ENCODE measurements around the gene NUDT16. TPM values are rescaled to one million over a fixed set of nuclear protein-coding genes. Genes with fewer than 3 reads are reported as not detected.

The NUDT16 gene
- total RNA-seq, 1 donor from 2014 or later: 12.8 TPM

GRCh38 chr3:131396170-131396569 is 14.6 kb downstream of the NUDT16 start:
- TF ChIP-seq, protein P1, sequence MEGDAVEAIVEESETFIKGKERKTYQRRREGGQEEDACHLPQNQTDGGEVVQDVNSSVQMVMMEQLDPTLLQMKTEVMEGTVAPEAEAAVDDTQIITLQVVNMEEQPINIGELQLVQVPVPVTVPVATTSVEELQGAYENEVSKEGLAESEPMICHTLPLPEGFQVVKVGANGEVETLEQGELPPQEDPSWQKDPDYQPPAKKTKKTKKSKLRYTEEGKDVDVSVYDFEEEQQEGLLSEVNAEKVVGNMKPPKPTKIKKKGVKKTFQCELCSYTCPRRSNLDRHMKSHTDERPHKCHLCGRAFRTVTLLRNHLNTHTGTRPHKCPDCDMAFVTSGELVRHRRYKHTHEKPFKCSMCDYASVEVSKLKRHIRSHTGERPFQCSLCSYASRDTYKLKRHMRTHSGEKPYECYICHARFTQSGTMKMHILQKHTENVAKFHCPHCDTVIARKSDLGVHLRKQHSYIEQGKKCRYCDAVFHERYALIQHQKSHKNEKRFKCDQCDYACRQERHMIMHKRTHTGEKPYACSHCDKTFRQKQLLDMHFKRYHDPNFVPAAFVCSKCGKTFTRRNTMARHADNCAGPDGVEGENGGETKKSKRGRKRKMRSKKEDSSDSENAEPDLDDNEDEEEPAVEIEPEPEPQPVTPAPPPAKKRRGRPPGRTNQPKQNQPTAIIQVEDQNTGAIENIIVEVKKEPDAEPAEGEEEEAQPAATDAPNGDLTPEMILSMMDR (conservative IDR thresholded peaks at IDR 0.05; ENCODE audit: low read depth, low read length): no peak

DNA sequence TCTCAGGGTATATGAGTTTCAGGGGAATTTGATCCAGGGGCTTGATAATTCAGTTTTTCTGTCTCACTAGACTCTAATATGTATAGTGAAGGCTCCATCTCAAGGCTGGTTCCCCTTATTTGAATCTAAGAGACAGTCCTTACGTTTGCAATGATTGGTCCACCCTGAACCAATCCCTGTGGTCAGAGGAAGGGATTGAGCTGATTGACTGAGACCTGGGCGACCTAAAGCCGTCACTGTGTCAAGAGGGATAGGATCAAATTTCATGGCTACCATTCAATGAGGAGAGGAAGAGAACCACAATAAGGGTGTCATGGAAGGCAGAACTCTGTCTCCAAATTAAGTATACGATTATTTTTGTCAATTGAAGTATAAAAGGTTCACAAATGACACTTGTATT is 16.3 kb downstream of the NUDT16 start:
- TF ChIP-seq, protein P1 (conservative IDR thresholded peaks at IDR 0.05; ENCODE audit: low read depth, low read length): no peak
- H3K4me3 ChIP-seq (ENCODE audit: low read depth, low read length): no peak overlapping the region
- DNase-seq (ENCODE audit: low read depth): no peak

More at GRCh38 chr3:131396170-131396569, 14.6 kb downstream of the NUDT16 start:
- H3K4me3 ChIP-seq (ENCODE audit: low read depth, low read length): no peak overlapping the region
- DNase-seq (ENCODE audit: low read depth): no peak

- TF ChIP-seq, protein P1 (conservative IDR thresholded peaks at IDR 0.05; ENCODE audit: low read depth, low read length): no peak
- DNase-seq (ENCODE audit: low read depth): no peak
- no peak overlapping the region for H3K4me3 ChIP-seq (ENCODE audit: low read depth, low read length)
Measured at GRCh38 chr3:131401978-131402377, 20.4 kb downstream of the NUDT16 start.

GRCh38 chr3:131402391-131403039 is 20.9 kb downstream of the NUDT16 start:
- TF ChIP-seq, protein P1 (conservative IDR thresholded peaks at IDR 0.05; ENCODE audit: low read depth, low read length): no peak
- no peak overlapping the region for H3K4me3 ChIP-seq (ENCODE audit: low read depth, low read length)
- DNase-seq (ENCODE audit: low read depth): no peak

DNA sequence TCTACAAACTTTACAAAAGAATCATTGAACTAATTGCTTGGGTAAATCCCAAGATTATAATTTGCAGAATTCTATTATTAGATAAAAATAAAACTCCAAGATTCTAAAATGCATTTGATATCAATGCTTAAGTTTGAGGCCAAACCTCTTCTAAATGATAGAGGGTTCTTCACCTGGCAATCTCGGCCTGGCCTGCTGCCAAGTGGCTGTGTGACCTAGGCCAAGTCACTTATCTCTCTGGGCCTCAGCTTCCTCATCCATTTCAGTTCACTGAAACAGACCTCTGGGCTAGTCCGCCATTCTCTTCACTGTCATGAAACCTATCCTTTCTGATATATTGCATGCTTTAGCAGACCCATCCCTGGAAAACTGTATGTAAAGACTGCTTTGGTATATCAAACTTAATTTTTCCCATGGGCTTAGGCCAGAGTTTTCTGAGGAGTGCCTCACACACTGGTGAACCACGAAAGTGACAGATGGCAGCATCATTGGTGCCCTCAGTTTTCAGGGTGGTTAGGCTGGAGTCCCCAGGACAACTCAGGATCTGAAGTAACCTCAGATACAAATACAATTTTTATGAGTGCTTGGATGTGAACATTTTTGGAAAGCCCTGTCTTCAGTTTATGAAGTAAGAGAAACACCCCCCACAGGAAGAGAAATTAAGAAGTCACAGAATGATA is 21.8 kb downstream of the NUDT16 start:
- H3K4me3 ChIP-seq (ENCODE audit: low read depth, low read length): no peak overlapping the region
- no peak for DNase-seq (ENCODE audit: low read depth)
- TF ChIP-seq, protein P1 (conservative IDR thresholded peaks at IDR 0.05; ENCODE audit: low read depth, low read length): no peak

DNA sequence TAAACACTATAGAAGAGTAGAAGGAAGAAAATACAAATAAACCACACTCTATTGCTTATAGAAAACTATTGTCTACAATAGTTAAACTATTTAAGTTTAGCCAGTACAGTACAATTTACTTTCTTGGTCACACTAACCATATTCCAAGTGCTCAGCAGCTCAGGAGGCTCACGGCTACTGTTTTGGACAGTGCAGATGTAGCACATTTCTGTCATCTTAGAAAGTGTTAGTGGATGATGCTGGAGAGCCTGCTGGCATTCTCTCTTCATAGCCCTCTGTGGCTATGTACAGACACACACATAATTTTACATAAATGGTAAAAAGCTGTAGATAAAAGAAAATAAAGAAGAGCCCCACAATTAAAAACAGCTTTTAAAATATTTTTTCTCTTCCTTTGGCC is 23.8 kb downstream of the NUDT16 start:
- H3K4me3 ChIP-seq (ENCODE audit: low read depth, low read length): no peak overlapping the region
- TF ChIP-seq, protein P1 (conservative IDR thresholded peaks at IDR 0.05; ENCODE audit: low read depth, low read length): no peak
- no peak for DNase-seq (ENCODE audit: low read depth)
